ENCODE measurements around the gene CPNE7.
"Not testable (repeated sequence)": the region's sequence is repeated elsewhere in the genome, so short reads cannot be mapped to it uniquely, and the experiment has no call there.

The CPNE7 gene

DNA sequence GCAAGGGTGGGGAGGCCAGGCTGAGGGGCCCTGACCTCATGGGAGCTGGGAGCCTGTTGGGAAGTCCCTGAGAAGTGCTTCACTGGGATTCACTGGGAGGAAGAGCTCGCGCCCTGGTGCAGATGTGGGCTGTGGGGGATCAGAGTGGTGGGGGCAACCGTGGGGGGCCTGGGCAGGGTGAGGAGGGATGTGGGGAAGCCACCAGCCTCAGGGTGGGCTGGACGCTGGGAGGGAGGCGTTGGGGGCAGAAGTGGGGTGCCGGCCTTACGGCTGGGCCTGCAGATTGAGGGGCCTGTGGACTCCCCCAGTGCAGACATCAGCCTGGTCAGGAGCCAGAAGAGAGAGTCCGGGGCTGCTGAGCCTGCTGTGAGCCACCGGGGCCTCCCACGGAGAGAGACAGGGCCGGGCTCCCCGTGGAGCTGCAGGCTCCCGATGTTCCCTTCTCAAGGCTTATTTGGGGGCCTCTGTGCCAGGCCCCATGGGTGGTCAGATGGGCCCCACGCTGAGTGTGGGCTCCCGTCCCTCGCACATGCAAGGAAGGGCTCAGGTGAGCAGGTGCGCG lies 45.7 kb downstream of the CPNE7 start:
- DNase-seq (ENCODE audit: low read depth in 2 of 2, low spot score in 1 of 2), result no peak

DNA sequence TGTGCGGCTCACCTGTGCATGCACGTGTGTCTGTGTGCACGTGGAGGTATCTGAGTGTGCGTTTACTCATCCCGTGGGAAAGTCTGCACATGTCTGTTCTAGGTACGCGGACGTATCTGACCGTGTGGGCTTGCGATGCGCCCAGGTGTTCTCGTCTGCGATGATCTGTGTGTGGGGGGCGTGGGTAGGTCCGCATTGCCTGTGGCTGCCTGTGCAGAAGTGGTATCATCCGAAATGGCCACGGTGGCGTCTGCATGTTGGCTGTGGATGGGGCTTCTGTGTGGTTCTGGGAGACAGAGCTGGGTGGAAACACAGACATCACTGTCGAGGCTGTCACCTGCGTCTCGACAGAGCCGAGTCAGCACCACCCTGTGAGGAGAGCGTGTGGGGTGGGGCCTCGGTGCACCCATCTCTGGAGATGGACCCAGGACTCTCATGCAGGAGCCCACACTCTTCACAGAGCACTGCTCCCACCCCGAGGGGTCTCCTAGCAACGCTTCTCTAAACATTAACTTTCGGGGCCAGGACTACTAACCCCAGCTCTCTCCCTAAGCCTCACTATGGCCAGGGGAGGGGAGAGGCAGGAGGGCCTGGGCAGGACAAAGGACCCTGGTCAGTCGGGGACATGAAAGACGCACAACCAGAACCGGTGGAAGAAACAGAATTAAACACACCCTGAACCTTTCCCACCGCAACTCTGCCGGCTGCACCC lies 46.3 kb downstream of the CPNE7 start:
- DNase-seq (ENCODE audit: low read depth in 2 of 2, low spot score in 1 of 2), result no peak

DNA sequence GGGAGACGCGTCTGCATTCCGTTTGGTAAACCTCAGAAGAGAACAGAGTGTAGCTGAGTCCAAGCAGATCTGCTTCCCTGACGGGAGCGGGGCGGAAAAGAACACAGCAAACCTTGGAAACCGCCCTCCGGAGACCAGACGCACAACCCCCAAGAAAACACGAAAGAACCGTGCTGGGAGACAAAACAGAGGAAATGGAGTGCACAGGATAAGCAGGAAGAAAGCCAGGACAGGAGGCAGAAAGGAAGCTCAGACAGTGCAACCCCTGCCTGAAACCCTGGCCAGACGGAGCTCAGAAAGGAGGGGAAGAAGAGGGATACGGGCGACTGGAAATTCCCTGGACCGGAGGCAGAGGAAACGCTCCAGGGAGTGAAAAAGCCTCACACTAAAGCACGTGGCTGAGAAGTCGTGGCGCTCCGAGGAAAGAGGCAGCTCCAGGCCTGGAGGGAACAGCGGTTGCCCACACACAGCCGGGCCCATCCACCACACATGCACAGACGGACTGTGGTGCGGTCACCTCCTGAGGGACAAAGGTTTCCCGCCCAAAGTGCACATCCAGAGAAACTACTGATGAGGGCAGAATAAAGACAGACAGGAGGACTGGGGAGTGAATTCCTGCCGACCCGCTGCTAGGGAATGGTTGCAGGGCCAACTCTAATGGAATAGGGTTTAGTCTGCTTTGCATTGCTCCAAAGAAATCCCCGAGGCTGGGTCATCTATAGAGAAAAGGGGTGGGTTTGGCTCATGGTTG lies 48.1 kb downstream of the CPNE7 start:
- DNase-seq (ENCODE audit: low read depth in 2 of 2, low spot score in 1 of 2), result no peak

DNA sequence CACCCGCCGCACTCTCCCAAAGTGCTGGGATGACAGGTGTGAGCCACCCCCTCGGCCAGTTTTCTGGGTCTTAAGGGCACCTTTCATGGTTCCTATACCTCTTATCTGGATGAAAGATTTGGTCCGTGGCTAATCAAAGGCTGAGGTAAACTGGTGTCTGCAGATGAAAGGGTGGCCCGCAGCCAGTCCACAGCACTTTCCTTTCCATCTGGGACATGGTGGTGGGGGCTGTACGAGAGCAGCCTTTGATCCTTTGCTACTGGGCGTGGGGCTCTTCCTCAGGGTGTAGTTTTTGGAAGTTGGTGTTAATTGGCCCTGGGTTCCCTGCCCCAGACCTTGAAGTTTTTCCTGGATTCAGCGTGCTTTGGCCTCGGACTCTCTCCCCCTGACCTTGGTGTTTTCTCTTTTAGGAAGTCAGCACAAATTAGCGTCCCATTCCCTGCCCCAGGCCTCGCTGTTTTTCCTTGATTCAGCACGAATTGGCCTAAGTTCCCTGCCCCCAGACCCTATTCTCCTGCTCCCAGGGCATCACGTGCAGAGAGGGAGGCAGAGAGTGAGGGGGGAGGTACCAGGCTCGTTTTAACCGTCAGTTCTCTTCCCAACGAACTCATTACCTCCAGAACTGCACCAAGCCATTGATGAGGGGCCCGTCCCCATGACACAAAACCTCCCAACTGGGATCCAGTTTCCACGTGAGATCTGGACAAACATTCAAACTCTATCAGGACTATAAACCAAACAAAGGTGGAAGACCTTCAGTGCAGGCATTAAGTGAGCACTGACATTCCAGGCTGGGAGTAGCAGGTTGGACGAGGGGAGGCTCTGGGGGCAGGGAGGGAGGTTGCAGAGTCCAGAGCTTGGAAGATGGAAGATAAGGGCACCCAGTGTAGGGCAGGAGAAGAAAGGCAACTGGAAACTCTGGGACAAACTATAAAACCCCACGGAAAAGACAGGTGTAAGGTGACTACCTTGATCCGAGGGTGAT lies 49.5 kb downstream of the CPNE7 start:
- no peak for DNase-seq (ENCODE audit: low read depth in 2 of 2, low spot score in 1 of 2)

DNA sequence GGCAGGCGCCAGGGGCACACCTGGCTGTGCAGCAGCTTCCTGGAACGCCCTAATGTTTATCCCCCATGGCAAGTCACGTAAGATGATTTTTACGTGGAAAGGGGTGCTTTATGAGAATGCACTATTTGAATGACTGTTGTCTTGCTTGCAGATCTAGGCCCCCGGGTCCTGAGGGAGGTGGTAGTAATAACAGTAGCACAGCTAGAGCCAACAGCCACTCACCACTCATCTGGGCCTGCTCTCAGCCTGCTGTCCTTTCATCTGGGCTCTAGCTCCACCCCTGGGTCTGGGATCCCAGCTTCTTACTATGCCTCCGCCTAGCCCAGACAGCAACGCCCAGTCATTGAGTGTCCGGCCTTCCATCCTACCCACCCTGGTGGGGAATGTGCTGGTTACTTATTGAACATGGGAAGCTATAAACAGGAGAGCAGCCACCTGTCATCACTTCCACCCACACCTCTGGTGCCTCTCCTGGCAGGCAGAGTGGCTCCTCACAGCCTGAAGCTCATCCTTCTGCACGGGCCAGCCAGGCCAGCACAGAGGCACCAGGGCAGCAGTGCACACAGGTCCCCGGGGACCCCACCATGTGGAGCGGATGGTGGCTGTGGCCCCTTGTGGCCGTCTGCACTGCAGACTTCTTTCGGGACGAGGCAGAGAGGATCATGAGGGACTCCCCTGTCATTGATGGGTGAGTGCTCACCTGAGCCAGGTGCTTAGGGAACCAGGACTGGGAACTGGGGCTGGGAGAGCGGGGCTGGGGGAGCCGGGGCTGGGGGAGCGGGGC lies 54.5 kb downstream of the CPNE7 start:
- DNase-seq (ENCODE audit: low read depth in 2 of 2, low spot score in 1 of 2), result no peak

DNA sequence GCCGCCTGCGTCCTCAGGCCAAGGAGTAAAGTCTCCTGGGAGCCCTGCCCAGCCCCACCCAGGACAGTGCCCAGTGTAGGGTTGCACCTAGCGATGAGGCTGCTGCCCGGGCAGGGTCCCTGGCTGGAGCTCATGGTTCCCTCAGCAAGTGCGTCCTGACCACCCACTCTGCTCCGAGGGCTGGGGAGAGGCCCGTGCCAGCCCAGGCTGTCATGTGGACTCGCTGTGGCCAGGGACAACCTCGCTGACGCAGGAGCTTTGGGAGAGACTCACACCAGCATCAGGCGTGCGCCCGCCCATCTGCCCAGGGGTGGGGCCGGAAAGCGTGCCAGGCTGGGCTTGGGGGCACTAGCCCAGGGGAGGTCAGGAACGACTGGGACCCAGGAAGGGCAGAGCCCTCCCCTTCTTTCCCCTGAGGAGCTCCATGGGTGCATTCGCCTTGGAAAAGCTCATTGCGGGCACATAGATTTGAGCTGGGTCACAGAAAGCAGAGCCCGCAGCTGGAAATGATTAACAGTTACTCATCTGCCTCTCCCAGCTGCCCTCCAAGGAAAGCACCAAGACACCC lies 57.6 kb downstream of the CPNE7 start:
- no peak for DNase-seq (ENCODE audit: low read depth in 2 of 2, low spot score in 1 of 2)

DNA sequence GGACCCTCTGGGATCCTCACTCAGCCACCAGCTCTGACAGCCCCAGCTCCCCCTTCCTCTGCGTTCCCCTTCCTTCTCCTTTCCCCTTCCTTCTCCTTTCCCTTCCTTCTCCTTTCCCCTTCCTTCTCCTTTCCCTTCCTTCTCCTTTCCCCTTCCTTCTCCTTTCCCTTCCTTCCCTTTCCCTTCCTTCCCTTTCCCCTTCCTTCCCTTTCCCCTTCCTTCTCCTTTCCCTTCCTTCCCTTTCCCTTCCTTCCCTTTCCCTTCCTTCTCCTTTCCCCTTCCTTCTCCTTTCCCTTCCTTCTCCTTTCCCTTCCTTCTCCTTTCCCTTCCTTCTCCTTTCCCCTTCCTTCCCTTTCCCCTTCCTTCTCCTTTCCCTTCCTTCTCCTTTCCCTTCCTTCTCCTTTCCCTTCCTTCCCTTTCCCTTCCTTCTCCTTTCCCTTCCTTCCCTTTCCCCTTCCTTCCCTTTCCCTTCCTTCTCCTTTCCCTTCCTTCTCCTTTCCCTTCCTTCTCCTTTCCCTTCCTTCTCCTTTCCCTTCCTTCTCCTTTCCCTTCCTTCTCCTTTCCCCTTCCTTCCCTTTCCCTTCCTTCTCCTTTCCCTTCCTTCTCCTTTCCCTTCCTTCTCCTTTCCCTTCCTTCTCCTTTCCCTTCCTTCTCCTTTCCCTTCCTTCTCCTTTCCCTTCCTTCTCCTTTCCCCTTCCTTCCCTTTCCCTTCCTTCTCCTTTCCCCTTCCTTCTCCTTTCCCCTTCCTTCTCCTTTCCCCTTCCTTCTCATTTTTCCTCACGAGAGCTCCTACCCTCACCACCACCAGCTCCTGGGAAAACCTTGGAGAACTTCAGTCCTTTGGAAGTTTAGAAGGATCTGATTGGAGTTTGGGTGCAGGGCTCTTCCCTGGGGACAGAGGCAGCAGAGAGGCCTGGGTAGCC lies 59.2 kb downstream of the CPNE7 start:
- not testable (repeated sequence) for DNase-seq (ENCODE audit: low read depth in 2 of 2, low spot score in 1 of 2)

DNA sequence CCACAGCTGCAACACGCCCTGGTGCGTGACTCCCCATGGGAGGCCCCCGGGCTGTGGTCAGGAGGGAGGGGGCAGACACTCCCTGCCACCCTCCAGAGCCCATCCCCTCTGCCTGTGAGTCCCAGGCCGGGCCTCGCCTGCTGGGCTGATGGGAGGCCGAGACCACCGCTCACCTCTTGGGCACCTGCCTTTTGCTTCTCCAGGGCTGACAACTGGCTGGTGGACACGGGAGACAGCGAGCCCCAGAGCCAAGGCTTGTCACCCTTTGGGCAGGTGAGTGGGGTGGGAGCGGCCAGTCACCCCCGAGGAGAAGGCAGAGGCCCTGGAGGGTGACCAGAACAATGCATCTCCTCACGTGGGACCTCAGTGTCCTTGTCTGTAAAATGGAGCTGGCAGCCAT lies 61.1 kb downstream of the CPNE7 start:
- DNase-seq (ENCODE audit: low read depth in 2 of 2, low spot score in 1 of 2), result no peak

DNA sequence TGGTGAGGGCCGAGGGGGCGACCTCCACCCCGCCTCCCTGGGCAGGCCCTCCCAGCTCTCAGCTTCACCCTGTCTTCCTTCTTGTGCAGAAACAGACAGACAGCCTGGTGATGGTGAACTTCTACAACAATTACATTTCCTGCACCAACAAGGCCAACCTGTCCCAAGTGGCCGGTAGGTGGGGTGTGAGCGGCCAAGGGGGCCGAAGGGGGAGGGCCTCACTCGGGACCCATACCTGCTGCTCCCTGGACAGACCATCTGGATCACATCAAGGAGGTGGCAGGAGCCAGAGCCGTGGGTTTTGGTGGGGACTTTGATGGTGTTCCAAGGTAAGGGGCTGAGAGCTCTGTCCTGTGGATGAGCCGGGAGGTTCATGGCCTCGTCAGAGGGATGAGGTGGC lies 61.8 kb downstream of the CPNE7 start:
- no peak for DNase-seq (ENCODE audit: low read depth in 2 of 2, low spot score in 1 of 2)

DNA sequence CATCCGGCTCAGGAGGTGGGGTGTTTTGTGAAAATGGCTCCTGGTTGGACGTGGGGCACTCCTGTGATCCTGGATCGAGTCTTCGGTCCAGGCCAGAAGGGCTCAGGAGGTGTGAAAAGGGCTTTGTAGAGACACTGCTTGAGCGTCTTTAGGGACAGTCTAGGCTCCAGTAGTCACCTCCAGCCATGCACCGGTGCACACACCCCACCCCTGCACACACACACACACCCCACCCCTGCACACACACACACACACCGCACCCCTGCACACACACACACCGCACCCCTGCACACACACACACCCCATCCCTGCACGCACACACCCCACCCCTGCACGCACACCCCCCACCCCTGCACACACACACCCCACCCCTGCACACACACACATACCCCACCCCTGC lies 62.9 kb downstream of the CPNE7 start:
- no peak for DNase-seq (ENCODE audit: low read depth in 2 of 2, low spot score in 1 of 2)

DNA sequence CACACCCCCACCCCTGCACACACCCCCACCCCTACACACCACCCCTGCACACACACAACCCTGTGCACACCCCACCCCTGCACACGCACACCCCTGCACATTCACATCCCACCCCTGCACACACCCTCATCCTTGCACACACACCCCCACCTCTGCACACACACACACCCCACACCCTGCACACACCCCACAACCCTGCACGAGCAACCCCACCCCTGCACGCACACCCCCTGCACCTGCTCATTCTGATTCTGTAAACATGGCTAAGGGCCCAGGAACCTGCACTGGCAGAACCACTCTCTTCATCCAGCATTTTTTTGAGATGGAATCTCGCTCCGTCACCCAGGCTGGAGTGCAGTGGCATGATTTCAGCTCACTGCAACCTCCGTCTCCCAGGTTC lies 63.8 kb downstream of the CPNE7 start:
- no peak for DNase-seq (ENCODE audit: low read depth in 2 of 2, low spot score in 1 of 2)

DNA sequence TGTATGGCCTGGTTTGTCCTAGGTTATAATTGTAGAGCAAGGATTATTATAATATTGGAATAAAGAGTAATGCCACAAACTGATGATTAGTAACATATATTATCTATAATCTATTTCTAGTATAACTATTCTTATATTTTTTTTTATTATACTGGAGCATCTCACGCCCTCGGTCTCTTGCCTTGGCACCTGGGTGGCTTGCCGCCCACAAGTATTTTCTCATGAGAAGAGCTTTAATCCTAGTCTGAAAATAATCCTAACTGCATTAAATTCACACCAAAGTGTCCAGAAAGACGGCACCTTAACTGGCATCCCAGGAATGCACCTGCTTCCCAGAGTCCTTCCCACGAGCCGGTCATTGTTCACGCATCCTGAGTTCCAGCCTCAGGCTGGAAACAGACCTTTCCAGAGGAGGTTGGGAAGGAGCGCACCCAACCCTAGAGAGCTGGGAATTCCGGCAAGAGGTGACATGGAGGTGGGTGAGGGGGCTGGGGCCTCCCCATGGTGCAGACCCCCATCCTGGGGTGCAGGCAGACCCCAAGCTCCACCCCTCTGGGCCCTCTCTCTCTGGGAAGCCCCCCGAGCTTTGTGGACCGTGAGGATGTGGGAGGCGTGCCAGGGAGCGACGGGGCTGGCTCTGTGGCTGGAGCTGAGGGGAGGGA lies 66.0 kb downstream of the CPNE7 start:
- no peak for DNase-seq (ENCODE audit: low read depth in 2 of 2, low spot score in 1 of 2)

DNA sequence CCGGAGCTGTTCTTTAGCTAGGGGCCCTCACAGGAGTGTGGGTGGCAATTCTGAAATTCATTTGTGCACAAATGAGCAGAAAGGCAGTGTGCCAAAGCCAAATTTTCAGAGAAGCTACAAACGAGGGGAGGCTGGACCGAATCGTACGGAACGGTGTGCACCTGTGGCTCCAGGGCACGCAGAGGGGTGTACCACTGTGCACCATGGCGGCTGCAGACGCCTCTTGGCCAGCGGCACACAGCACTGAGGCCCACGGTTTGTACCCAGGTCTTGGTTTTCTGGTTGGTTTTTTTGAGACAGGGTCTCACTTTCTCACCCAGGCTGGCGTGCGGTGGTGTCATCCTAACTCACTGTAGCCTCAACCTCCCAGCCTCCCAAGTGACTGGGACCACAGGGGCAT lies 67.0 kb downstream of the CPNE7 start:
- DNase-seq (ENCODE audit: low read depth in 2 of 2, low spot score in 1 of 2), result no peak

DNA sequence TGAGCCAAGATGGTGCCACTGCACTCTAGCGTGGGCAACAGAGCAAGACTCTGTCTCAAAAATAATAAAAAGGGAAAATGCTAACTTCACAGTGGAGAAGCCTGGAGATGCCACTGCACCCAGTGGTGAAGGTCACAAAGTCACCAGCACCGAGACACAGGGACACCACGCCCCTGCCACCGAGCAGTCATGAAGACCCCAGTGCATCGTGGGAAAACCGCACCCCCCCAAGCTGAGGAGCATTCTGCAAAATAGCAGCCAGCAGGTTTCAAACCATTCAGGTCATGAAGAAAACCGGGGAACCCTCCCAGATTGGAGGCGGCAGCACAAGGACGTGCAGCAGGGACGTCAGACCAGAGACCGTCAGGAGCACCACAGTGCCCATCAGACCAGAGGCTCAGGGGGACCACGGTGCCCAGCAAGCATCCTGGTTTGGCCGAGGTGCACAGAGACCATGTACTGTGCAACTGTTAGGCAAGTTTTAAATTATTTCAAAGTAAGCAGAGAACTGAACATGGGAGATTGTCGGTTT lies 68.3 kb downstream of the CPNE7 start:
- DNase-seq (ENCODE audit: low read depth in 2 of 2, low spot score in 1 of 2), result no peak

DNA sequence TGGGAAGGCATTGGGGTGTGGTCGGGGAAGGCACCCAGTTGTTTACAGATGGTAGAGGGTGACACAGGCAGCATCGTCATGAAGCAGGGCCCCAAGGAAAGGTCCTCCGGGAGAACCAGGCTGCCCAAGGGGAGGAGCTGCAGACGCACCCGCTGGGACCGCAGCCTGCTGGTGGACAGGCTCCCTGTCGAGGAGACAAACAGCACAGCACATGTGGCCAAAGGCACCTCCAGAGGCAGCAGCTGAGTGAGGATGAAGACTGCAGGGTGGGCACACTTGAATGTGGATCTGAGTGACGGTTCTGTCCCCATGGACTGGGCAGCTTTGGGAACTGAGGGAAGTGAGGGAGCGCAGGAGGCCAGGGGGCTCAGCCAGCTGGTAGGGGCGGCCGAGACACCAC lies 69.6 kb downstream of the CPNE7 start:
- DNase-seq (ENCODE audit: low read depth in 2 of 2, low spot score in 1 of 2), result no peak

DNA sequence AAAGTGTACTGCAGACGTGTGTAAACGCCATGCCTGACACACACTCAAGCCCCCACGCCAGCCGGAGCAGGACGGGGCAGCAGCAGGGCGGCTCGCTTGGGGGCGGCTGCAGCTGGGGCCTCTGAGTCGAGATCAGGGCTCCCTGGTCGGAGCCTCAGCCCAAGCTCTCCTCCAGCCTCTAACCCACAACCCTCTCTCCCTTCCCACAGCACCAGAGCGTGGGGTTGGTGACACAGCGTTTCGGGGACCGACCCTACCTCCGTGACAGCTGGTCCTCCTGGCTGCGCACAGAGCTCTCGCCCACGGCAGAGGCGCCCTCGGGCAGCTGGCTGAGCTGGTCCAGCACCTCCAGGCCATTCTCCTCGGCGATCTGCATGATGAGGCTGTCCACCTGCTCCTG lies 70.7 kb downstream of the CPNE7 start:
- no peak for DNase-seq (ENCODE audit: low read depth in 2 of 2, low spot score in 1 of 2)
